RWPE2 (cell line): Measurements from ENCODE around the gene ZNF488.

ENCODE experiments used
- ATAC-seq: fragments of 200-7000 bp; cut with Tn5 transposase; 3 replicates; pipeline ENCODE4 v1.9.1; 2021; ENCODE audit warnings: low read depth
- DNase-seq: peaks from one replicate; pipeline ENCODE4 v3.0.0-alpha.2; 2020; ENCODE audit warnings: low spot score
- H3K27ac ChIP-seq: fragments of 450-650 bp; 2 replicates; pipeline ENCODE4 v1.5.1; 2017; ENCODE audit warnings: mild to moderate bottlenecking; ENCODE audit not compliant: poor library complexity, severe bottlenecking
- H3K27me3 ChIP-seq: fragments of 250-450 bp; sonication (Bioruptor Pico); 2 replicates; pipeline ENCODE4 v1.5.1; 2021; ENCODE audit warnings: mild to moderate bottlenecking, moderate library complexity; ENCODE audit not compliant: insufficient read depth, poor library complexity, severe bottlenecking
- H3K36me3 ChIP-seq: fragments of 250-450 bp; sonication (Bioruptor Pico); 2 replicates; pipeline ENCODE4 v1.5.1; 2020; ENCODE audit warnings: low read depth, mild to moderate bottlenecking, moderate library complexity
- H3K4me1 ChIP-seq: fragments of 250-450 bp; sonication (Bioruptor Pico); 2 replicates; pipeline ENCODE4 v1.5.1; 2021; ENCODE audit warnings: mild to moderate bottlenecking, moderate library complexity; ENCODE audit not compliant: insufficient read depth, poor library complexity, severe bottlenecking
- H3K4me3 ChIP-seq: fragments of 250-450 bp; sonication (Bioruptor Pico); 2 replicates; pipeline ENCODE4 v1.5.1; 2021; ENCODE audit warnings: mild to moderate bottlenecking, moderate library complexity; ENCODE audit not compliant: severe bottlenecking
- H3K9me3 ChIP-seq: fragments of 250-450 bp; sonication (Bioruptor Pico); 2 replicates; pipeline ENCODE4 v1.5.1; 2021; ENCODE audit warnings: mild to moderate bottlenecking, moderate library complexity; ENCODE audit not compliant: severe bottlenecking
- CTCF ChIP-seq: fragments of 450-650 bp; IDR thresholded peaks from one replicate; pipeline ENCODE4 v1.5.1; 2017; ENCODE audit warnings: mild to moderate bottlenecking, moderate library complexity; ENCODE audit not compliant: poor library complexity, severe bottlenecking

ZNF488 gene

GRCh38 chr10:47348138-47348651, 35.9 kb downstream of the ZNF488 start, which contains the start of gene RBP3:
RBP3 (plus strand) TSS chr10:47348363; CDS start chr10:47348485, 122 bp downstream.
- no peak for ATAC-seq
- no peak for TF ChIP-seq CTCF

GRCh38 chr10:47347303-47347675, 36.8 kb downstream of the ZNF488 start:
- no peaks in the 10 kb centered on the region for H3K27me3 ChIP-seq
- no peaks in the 10 kb centered on the region for H3K36me3 ChIP-seq
- H3K9me3 ChIP-seq = no peaks in the 10 kb centered on the region
- H3K4me3 ChIP-seq = no peak overlapping the region
- TF ChIP-seq CTCF = no peak
- no peak for DNase-seq
- H3K4me1 ChIP-seq = no peaks in the 10 kb centered on the region
- ATAC-seq = no peak
- H3K27ac ChIP-seq = no peak overlapping the region

More at GRCh38 chr10:47348138-47348651, 35.9 kb downstream of the ZNF488 start, which contains the start of gene RBP3:
- Histone ChIP-seq H3K27ac (no peak within 1 kb of the TSS), H3K27me3 (no peaks in the 10 kb centered on the region), H3K9me3 (no peaks in the 10 kb centered on the region), H3K4me1 (no peaks in the 10 kb centered on the region), H3K36me3 (no peaks in the 10 kb centered on the region), H3K4me3 (no peak within 1 kb of the TSS)
- no peak for DNase-seq

GRCh38 chr10:47346581-47347302, 37.4 kb downstream of the ZNF488 start:
- H3K36me3 ChIP-seq = no peaks in the 10 kb centered on the region
- no peaks in the 10 kb centered on the region for H3K4me1 ChIP-seq
- no peak for ATAC-seq
- DNase-seq = peak; percentile 52
- TF ChIP-seq CTCF = no peak
- H3K4me3 ChIP-seq = no peak overlapping the region
- H3K27ac ChIP-seq = no peak overlapping the region
- no peaks in the 10 kb centered on the region for H3K9me3 ChIP-seq
- H3K27me3 ChIP-seq = no peaks in the 10 kb centered on the region

- no peaks in the 10 kb centered on the region for H3K9me3 ChIP-seq
- H3K27ac ChIP-seq = no peak overlapping the region
- ATAC-seq (no peak), DNase-seq (peak; percentile 16)
- no peaks in the 10 kb centered on the region for H3K4me1 ChIP-seq
- H3K4me3 ChIP-seq = no peak overlapping the region
- no peak for TF ChIP-seq CTCF
- no peaks in the 10 kb centered on the region for H3K36me3 ChIP-seq
- no peaks in the 10 kb centered on the region for H3K27me3 ChIP-seq
These were observed 38.9 kb downstream of the ZNF488 start for GRCh38 chr10:47344996-47345870.
